Measurements from ENCODE around the gene CSF3. TPM values are rescaled to one million over a fixed set of nuclear protein-coding genes. Genes with fewer than 3 reads are reported as not detected.

The CSF3 gene
- total RNA-seq, 1 experiment from 2014 or later: not detected

GRCh38 chr17:39994448-39994847, 20.8 kb upstream of the CSF3 start:
- ChIA-PET CTCF (no interaction called here), POLR2A (no interaction called here)
- Mint-ChIP-seq H3K9me3 (no peaks in the 10 kb centered on the region), H3K4me1 (no peaks in the 10 kb centered on the region), H3K36me3 (peaks cover 81% of the 10 kb centered on the region), H3K27ac (no peak overlapping the region; the same call in 1 of the 2 replicates), H3K4me3 (no peak overlapping the region), H3K27me3 (ENCODE audit: low read depth) (no peaks in the 10 kb centered on the region)
- no peak for DNase-seq (ENCODE audit: low spot score)
- TF ChIP-seq FOXK1 (CRISPR knock-in tag; IDR thresholded peaks at IDR 0.05): no peak
- ATAC-seq: no peak

- no peak for TF ChIP-seq TP53 (CRISPR knock-in tag; IDR thresholded peaks at IDR 0.05)
- no peak for TF ChIP-seq ZNF425 (CRISPR knock-in tag; conservative IDR thresholded peaks at IDR 0.05)
- no peak for TF ChIP-seq ZNF138 (CRISPR knock-in tag; conservative IDR thresholded peaks at IDR 0.05)
- no peak for TF ChIP-seq NR3C1 (CRISPR knock-in tag; conservative IDR thresholded peaks at IDR 0.05; ENCODE audit: low read depth)
- no peak for TF ChIP-seq ZNF317 (CRISPR knock-in tag; IDR thresholded peaks at IDR 0.05; ENCODE audit: borderline replicate concordance, low read depth)
- no peak for TF ChIP-seq CDX4 (CRISPR knock-in tag; IDR thresholded peaks at IDR 0.05; ENCODE audit: borderline replicate concordance)
- no peak for TF ChIP-seq E2F4 (CRISPR knock-in tag; IDR thresholded peaks at IDR 0.05; ENCODE audit: borderline replicate concordance, low read depth)
- no peak for TF ChIP-seq ZNF423 (CRISPR knock-in tag; IDR thresholded peaks at IDR 0.05)
- no peak for TF ChIP-seq ZNF263 (CRISPR knock-in tag; IDR thresholded peaks at IDR 0.05; ENCODE audit: low read depth)
- TF ChIP-seq HMGXB4 (CRISPR knock-in tag; IDR thresholded peaks at IDR 0.05): no peak
- TF ChIP-seq CREM (CRISPR knock-in tag; IDR thresholded peaks at IDR 0.05): no peak
- TF ChIP-seq ZNF281 (CRISPR knock-in tag; IDR thresholded peaks at IDR 0.05): no peak
- no peak for TF ChIP-seq ZMAT4 (CRISPR knock-in tag; IDR thresholded peaks at IDR 0.05)
- TF ChIP-seq EMX1 (CRISPR knock-in tag; IDR thresholded peaks at IDR 0.05): no peak
- TF ChIP-seq ARID4B (CRISPR knock-in tag; IDR thresholded peaks at IDR 0.05; ENCODE audit: borderline replicate concordance): no peak
- TF ChIP-seq MLX (CRISPR knock-in tag; IDR thresholded peaks at IDR 0.05): no peak
- Mint-ChIP-seq H3K9me3 (no peaks in the 10 kb centered on the region), H3K27ac (no peak overlapping the region), H3K27me3 (ENCODE audit: low read depth) (no peaks in the 10 kb centered on the region), H3K4me1 (no peaks in the 10 kb centered on the region), H3K36me3 (peaks cover 71% of the 10 kb centered on the region), H3K4me3 (no peak overlapping the region)
- ATAC-seq (no peak), DNase-seq (ENCODE audit: low spot score) (no peak)
- POLR2A ChIA-PET: no interaction called here
- CTCF ChIA-PET: no interaction called here
These were observed 19.8 kb upstream of the CSF3 start for GRCh38 chr17:39995438-39995837.
